Stimulated activated CD8-positive, alpha-beta memory T cell treated with anti-CD3 and anti-CD28 coated beads, Interleukin-7, amount 100 ng/mL, for 1 hour (primary cell): ENCODE measurements around the gene IL4R.
"Not testable (repeated sequence)": the region's sequence is repeated elsewhere in the genome, so short reads cannot be mapped to it uniquely, and the experiment has no call there.

Source experiments
- DNase-seq, 2 donors: peaks; one replicate each; pipeline ENCODE4 v3.0.0-alpha.2; 2020; ENCODE audit warnings: low read depth in 2 of 2

The IL4R gene

GRCh38 chr16:27403601-27403992, 89.8 kb downstream of the IL4R start:
- no peak for DNase-seq

GRCh38 chr16:27404163-27404823, 90.5 kb downstream of the IL4R start:
- DNase-seq = no peak

GRCh38 chr16:27405546-27406451, 92.0 kb downstream of the IL4R start:
- no peak for DNase-seq

GRCh38 chr16:27406511-27407128, 92.8 kb downstream of the IL4R start:
- DNase-seq = no peak

GRCh38 chr16:27407133-27407532, 93.4 kb downstream of the IL4R start:
- no peak for DNase-seq

- DNase-seq = no peak
These were observed 94.3 kb downstream of the IL4R start for GRCh38 chr16:27408012-27408601.

GRCh38 chr16:27408602-27409031, 94.8 kb downstream of the IL4R start:
- DNase-seq = no peak

- not testable (repeated sequence) for DNase-seq
These were observed 96.2 kb downstream of the IL4R start for GRCh38 chr16:27409958-27410357.

GRCh38 chr16:27410761-27411160, 97.0 kb downstream of the IL4R start:
- no peak for DNase-seq

GRCh38 chr16:27413956-27414355, 100.2 kb downstream of the IL4R start:
- no peak for DNase-seq
